ENCODE data around the gene MTFP1.
A peak's percentile ranks its signal among the peaks of the same experiment; 100 is the strongest.
"Not testable (repeated sequence)": the region's sequence is repeated elsewhere in the genome, so short reads cannot be mapped to it uniquely, and the experiment has no call there.

The MTFP1 gene

DNA sequence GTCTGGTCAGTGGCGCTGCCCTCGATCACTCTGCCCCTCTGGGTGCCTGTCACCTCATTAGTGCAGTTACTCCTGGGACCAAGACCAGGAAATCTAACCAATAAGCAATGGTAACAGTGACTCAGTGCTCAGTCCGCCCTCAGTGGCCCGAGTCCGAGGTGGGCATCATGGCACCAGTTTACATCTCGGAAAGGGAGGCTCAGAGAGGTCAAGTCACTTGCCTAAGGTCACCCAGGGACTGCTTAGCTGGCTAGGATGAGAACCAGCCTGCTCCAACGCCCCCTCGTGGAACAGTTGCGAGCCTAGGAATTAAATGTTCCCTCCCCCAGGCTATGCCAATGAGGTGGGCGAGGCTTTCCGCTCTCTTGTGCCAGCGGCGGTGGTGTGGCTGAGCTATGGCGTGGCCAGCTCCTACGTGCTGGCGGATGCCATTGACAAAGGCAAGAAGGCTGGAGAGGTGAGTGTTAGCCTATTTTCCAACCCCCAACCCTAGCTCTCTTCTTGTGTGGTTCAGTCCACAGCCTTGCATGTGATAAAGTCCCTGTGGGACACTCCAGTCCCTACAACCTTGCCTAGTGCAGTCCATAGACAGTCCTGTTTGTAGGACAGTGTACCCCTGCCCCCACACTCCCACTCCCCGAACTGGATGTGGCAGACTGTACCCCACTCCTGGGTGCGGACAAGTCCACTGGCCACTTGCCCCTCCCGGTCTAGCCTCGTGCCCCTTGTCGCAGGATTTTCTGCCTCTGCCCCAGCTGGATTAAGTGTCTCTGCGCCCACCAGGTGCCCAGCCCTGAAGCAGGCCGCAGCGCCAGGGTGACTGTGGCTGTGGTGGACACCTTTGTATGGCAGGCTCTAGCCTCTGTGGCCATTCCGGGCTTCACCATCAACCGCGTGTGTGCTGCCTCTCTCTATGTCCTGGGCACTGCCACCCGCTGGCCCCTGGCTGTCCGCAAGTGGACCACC lies 1.1 kb downstream of the MTFP1 start:
- DNase-seq = peak; percentile 82

GRCh38 chr22:30427871-30428270 lies 2.3 kb downstream of the MTFP1 start:
- no peak for DNase-seq

GRCh38 chr22:30429887-30430286 lies 4.3 kb downstream of the MTFP1 start:
- DNase-seq = no peak

DNA sequence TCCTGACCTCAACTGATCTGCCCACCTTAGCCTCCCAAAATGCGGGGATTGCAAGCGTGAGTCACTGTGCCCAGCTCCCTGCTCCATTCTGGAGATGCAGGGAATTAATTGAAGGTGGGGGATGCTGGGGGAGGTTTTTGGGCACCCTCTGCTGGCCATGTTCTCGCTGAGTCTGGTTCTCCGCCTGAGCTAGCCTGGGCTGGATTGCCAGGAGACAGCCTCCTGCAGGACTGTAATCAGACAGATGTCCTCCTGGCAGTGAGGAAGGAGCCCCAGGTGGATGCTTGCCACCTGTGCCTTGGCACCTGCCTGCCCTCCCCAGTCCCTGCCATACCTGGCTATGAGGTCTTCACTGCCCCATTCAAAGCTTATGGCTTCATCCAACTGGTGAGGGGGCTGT lies 5.4 kb downstream of the MTFP1 start:
- DNase-seq = no peak

DNA sequence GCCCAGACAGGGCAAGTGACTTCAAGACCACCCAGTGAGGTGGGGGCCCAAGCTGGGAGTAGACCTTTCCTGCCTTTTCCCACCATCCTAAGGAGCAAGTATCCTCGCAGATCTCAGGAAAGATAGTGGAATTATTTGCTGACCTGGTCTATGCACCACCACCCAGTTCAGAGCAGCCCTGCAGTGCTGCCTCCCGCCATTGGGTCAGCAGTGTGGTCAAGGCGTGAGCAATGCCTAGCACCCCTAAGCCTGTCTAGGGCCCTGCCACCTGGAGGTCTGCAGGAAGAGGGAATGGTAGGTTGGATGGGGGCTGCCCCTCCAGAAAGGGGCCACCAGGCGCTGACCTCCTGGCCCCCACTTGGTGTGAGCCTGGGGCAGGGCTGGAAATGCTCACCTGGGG lies 6.5 kb downstream of the MTFP1 start:
- DNase-seq = no peak

DNA sequence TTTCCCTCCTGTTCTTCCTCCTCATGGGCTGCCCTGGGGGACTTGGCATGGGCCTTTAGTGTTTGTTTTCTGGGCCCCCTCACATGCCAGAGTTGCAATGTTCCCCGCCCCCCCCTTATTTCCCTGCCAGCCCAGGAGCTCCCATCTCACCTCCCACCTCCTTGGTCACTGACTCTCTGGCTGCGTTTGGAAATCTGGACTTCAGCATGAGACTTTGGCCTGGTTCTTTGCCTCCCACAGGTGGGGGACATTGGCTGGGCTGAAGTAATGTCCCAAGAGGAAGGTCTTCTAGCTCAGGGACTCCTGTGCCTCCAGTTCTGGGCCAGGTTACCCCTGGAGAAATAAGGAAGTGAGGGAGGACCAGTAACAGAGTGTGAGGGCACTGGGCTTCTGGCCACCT lies 7.0 kb downstream of the MTFP1 start:
- no peak for DNase-seq

GRCh38 chr22:30433227-30433626 lies 7.7 kb downstream of the MTFP1 start:
- DNase-seq = no peak

- no peak for DNase-seq
Measured at GRCh38 chr22:30433773-30434172, 8.2 kb downstream of the MTFP1 start.

DNA sequence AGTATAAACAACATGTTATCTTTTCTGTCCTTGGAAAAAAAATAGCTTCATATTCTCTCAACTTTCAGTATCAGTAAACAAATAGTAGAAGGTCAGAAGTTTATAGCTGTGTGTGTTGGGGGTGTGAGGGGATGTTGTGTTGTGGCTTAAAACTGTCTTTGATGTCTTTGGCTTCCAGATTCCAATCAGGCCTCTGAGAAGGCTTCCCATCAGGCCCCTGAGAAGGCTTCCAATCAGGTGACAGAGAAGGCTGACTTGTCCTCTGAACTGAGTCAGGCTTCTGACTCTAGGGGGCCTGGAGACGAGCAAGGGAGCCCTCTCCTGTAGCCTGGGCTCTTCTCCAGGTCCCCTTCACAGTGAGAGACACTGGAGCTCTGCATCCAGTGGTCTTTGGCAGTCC lies 9.3 kb downstream of the MTFP1 start:
- DNase-seq = no peak

GRCh38 chr22:30435674-30436126 lies 10.1 kb downstream of the MTFP1 start:
- no peak for DNase-seq

GRCh38 chr22:30436196-30436595 lies 10.6 kb downstream of the MTFP1 start:
- DNase-seq = no peak

DNA sequence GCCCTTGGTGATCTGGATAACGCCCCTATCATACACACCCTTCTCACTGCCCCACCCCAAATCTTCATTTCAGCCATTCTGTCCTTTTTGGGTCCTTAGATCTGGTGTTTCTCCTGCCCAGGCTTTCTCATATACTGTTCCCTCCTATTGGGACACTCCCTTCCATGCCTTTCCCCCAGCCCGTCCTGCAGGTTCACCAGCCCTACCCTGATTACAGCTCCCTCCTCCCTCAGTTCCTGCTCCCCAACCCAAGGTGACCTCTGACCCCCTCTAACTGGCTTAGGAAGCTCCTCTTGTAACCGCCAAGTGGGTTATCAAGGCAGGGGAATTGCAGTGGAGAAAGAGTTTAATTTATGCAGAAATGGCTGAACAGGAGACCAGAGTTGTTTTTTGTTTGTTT lies 13.0 kb downstream of the MTFP1 start:
- no peak for DNase-seq

DNA sequence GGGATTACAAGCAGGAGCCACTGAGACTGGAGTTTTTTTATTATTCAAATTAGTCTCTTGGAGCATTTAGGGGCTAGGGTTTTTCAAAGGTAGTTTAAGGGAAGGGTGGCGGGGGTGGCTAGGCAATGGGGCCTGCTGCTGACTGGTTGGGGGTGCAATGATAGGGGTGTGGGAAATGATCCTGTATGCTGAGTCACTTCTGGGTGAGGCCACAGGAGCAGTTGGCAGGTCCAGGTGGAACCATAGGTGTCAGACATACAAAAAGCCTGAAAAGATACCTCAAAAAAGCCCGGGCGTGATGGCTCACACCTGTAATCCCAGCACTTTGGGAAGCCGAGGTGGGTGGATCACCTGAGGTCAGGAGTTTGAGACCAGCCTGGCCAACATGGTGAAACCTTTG lies 13.7 kb downstream of the MTFP1 start:
- no peak for DNase-seq

DNA sequence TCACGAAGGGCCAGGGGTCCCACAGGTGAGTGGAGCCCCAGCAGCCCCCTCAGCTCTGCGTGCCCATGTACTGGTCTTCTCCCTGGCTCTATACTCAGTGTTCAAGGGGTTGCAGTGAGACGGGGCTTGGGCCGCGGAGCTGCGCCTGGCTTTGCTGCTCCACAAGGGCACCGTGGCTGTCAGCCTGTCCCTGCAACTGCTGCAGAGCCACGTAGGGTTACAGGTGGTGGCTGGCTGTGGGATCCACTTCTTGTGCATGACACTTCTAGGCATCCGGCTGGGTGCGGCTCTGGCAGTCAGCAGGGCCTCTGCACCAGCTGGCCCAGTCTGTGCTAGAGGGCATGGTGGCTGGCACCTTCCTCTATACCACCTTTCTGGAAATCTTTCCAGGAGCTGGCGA lies 14.3 kb downstream of the MTFP1 start:
- no peak for DNase-seq

- DNase-seq = no peak
Measured at GRCh38 chr22:30441088-30441487, 15.5 kb downstream of the MTFP1 start.

- DNase-seq = peak; percentile 51
Measured at GRCh38 chr22:30444632-30445437, 19.3 kb downstream of the MTFP1 start.

DNA sequence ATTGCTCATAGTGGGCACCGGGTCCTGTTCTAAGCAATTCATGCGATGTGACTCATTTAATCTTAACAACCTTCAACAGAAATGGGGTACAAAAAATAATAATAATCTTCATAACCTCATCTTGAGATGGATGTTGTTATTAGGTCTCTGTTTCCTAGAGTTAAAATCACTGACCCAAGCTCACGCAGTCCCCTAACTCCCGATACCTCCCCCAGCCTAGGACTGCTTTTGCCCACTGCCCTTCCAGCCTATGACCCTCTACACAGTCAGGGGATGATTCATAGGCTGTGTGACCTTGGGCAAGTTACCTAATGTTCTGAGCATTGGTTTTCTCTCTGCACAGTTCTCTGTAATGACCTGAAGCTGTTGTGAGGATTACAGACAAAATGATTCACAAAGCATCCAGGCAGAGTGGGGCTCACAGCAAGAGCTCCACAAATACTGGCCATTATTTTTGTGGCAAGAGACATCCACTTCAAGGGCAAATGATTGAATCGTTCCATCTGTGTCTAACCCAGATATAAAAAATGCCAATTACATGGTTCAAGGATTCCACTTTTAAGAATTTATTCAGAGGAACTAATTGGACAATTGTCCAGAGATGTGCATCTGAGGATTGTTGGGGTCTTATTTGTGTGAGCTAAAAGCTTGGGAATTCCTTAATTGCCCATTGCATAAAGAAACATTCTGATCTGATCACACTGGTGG lies 20.0 kb downstream of the MTFP1 start:
- no peak for DNase-seq

GRCh38 chr22:30447656-30448055 lies 22.1 kb downstream of the MTFP1 start:
- no peak for DNase-seq

GRCh38 chr22:30451488-30451887 lies 25.9 kb downstream of the MTFP1 start:
- not testable (repeated sequence) for DNase-seq

- no peak for DNase-seq
Measured at GRCh38 chr22:30452861-30453260, 27.3 kb downstream of the MTFP1 start.

- DNase-seq = no peak
Measured at GRCh38 chr22:30453731-30454510, 28.4 kb downstream of the MTFP1 start.
